OCI-LY1 (cell line): ENCODE results near the gene ZNF568.

ENCODE experiments used
- H2AFZ ChIP-seq: fragments of 200-600 bp; sonication (generic), shearing (Covaris generic); 2 replicates; pipeline ENCODE4 v1.6.0; 2014; ENCODE audit warnings: antibody characterized with exemption, mild to moderate bottlenecking, low read length
- H3F3A ChIP-seq: fragments of 200-600 bp; sonication (generic), shearing (Covaris generic); 2 replicates; pipeline ENCODE4 v1.6.0; 2014; ENCODE audit warnings: mild to moderate bottlenecking, antibody characterized with exemption, low read length, moderate library complexity; ENCODE audit not compliant: insufficient read depth
- H3K27ac ChIP-seq: fragments of 200-600 bp; sonication (generic); 2 replicates; pipeline ENCODE4 v1.5.1; 2014; ENCODE audit warnings: low read length, mixed run types, mild to moderate bottlenecking, low read depth; ENCODE audit not compliant: poor library complexity, severe bottlenecking
- H3K27me3 ChIP-seq: fragments of 200-600 bp; sonication (generic); 2 replicates; pipeline ENCODE4 v1.6.0; 2014; ENCODE audit warnings: antibody characterized with exemption, mild to moderate bottlenecking, low read length, moderate library complexity; ENCODE audit not compliant: insufficient read depth
- H3K36me3 ChIP-seq: fragments of 200-600 bp; sonication (generic); 2 replicates; pipeline ENCODE4 v1.6.1; 2014; ENCODE audit warnings: mild to moderate bottlenecking, antibody characterized with exemption, low read length, moderate library complexity, mixed read lengths; ENCODE audit not compliant: insufficient read depth
- H3K4me1 ChIP-seq: fragments of 200-600 bp; sonication (generic); 2 replicates; pipeline ENCODE4 v1.5.1; 2014; ENCODE audit warnings: mild to moderate bottlenecking, low read length, moderate library complexity; ENCODE audit not compliant: insufficient read depth, severe bottlenecking
- H3K4me2 ChIP-seq: fragments of 200-600 bp; sonication (generic), shearing (Covaris generic); 2 replicates; pipeline ENCODE4 v1.6.1; 2014; ENCODE audit warnings: low read length
- H3K4me3 ChIP-seq: fragments of 200-600 bp; sonication (generic); 2 replicates; pipeline ENCODE4 v1.5.1; 2014; ENCODE audit warnings: low read length, low read depth, mild to moderate bottlenecking, mixed read lengths; ENCODE audit not compliant: poor library complexity, severe bottlenecking
- H3K79me2 ChIP-seq: fragments of 200-600 bp; shearing (Covaris generic); 2 replicates; pipeline ENCODE4 v1.6.1; 2016; ENCODE audit warnings: mixed run types, low read length, mixed read lengths; ENCODE audit not compliant: insufficient read depth
- H3K9ac ChIP-seq: fragments of 200-600 bp; sonication (generic), shearing (Covaris generic); 2 replicates; pipeline ENCODE4 v1.6.1; 2014; ENCODE audit warnings: mild to moderate bottlenecking, low read length, mixed read lengths
- H3K9me2 ChIP-seq: fragments of 200-600 bp; sonication (generic), shearing (Covaris generic); 2 replicates; pipeline ENCODE4 v1.6.1; 2014; ENCODE audit warnings: low read depth, mild to moderate bottlenecking, low read length, mixed read lengths
- H3K9me3 ChIP-seq: fragments of 200-600 bp; shearing (Covaris generic); 2 replicates; pipeline ENCODE4 v1.6.1; 2014; ENCODE audit warnings: low read length, mixed read lengths
- H4K20me1 ChIP-seq: fragments of 200-600 bp; sonication (generic), shearing (Covaris generic); 2 replicates; pipeline ENCODE4 v1.6.0; 2016; ENCODE audit warnings: mild to moderate bottlenecking, low read length; ENCODE audit not compliant: insufficient read depth
- EZH2 ChIP-seq: fragments of 200-600 bp; sonication (generic), shearing (Covaris generic); IDR thresholded peaks from 2 replicates; pipeline ENCODE4 v1.8.0; 2017; ENCODE audit warnings: borderline replicate concordance, mixed run types, mild to moderate bottlenecking, antibody characterized with exemption, low read length, moderate library complexity, mixed read lengths
- TF ChIP-seq, protein P1 (sequence below): fragments of 200-600 bp; sonication (generic), shearing (Covaris generic); IDR thresholded peaks from 2 replicates; pipeline ENCODE4 v1.5.1; 2017; ENCODE audit warnings: mild to moderate bottlenecking, antibody characterized with exemption, low read length, moderate library complexity, mixed read lengths

Gene ZNF568

DNA sequence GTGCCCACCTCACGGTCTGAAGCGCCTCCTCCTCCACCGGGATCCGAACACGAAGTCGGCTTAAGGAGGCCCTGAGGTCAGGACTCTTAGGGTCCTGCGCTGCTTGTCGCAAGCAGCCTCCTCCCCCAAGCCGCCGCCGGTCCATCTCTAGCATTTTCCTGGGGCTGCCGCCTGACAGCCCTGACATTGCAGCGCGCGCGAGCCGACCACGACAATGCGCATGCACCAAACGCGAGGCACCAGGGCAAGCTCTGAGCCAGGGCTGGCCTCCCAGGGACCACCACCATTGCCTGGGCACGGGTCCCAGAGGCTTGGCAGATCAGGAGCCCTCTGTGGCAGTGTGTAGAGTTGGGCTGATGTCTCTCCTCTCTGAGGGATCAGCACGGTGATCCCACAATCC, 98.3 kb downstream of the ZNF568 start:
- Histone ChIP-seq H3K79me2 (no peaks in the 10 kb centered on the region), H3K4me1 (no peaks in the 10 kb centered on the region), H3K27me3 (no peaks in the 10 kb centered on the region), H3K4me3 (no peak overlapping the region), H2AFZ (no peak overlapping the region), H3K9me2 (no peaks in the 10 kb centered on the region), H3K9ac (no peak overlapping the region), H4K20me1 (no peaks in the 10 kb centered on the region), H3K27ac (no peak overlapping the region), H3K4me2 (no peak overlapping the region), H3F3A (no peaks in the 10 kb centered on the region), H3K9me3 (no peaks in the 10 kb centered on the region), H3K36me3 (no peaks in the 10 kb centered on the region)
- no peak for TF ChIP-seq EZH2
- TF ChIP-seq, protein P1, sequence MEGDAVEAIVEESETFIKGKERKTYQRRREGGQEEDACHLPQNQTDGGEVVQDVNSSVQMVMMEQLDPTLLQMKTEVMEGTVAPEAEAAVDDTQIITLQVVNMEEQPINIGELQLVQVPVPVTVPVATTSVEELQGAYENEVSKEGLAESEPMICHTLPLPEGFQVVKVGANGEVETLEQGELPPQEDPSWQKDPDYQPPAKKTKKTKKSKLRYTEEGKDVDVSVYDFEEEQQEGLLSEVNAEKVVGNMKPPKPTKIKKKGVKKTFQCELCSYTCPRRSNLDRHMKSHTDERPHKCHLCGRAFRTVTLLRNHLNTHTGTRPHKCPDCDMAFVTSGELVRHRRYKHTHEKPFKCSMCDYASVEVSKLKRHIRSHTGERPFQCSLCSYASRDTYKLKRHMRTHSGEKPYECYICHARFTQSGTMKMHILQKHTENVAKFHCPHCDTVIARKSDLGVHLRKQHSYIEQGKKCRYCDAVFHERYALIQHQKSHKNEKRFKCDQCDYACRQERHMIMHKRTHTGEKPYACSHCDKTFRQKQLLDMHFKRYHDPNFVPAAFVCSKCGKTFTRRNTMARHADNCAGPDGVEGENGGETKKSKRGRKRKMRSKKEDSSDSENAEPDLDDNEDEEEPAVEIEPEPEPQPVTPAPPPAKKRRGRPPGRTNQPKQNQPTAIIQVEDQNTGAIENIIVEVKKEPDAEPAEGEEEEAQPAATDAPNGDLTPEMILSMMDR, result no peak

DNA sequence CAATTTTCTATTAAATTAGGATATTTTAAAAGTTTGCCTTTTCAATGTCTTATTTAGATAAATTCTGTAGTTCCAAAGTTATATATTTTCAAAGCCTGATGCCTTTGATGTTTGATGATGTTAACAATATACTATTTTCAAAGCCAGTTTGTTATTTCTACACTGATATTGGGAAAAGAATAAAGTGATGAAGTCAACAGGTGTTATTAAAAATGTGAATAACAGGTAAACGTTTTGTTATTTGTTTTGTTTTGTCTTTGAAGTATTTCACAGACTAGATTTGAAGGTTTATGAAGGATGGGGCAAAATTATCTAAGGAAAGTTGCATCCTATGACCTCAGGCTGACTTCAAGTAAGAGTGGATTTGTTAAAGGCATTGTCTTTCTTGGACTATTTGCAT, 129.0 kb downstream of the ZNF568 start:
- no peak for TF ChIP-seq EZH2
- TF ChIP-seq, protein P1, result no peak
- Histone ChIP-seq H3K36me3 (no peaks in the 10 kb centered on the region), H3K4me1 (no peaks in the 10 kb centered on the region), H4K20me1 (no peaks in the 10 kb centered on the region), H3K9me2 (no peaks in the 10 kb centered on the region), H3K9ac (no peak overlapping the region), H3F3A (no peaks in the 10 kb centered on the region), H3K9me3 (0 out of 2 replicates have a peak, but pooled peaks cover 2% of the 10 kb centered on the region), H3K4me3 (no peak overlapping the region), H2AFZ (no peak overlapping the region), H3K27ac (no peak overlapping the region), H3K27me3 (no peaks in the 10 kb centered on the region), H3K4me2 (no peak overlapping the region), H3K79me2 (no peaks in the 10 kb centered on the region)
